Measurements from ENCODE around the gene HIPK2.

HIPK2 gene

DNA sequence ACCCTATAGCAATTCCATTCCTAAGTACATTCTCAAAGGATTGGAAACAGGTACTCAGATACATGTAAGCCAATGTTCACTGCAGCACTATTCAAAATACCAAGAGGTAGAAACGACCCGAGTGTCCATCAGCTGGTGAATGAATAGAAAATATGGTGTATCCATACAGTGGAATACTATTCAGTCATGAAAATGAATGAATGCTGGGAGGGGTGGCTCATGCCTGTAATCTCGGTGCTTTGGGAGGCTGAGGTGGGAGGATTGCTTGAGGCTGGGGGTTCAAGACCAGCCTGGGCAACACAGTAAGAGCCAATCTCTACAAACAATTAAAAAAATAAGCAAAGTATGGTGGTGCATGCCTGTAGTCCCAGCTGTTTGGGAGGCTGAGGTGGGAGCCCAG is 191.5 kb downstream of the HIPK2 start:
- DNase-seq: no peak

DNA sequence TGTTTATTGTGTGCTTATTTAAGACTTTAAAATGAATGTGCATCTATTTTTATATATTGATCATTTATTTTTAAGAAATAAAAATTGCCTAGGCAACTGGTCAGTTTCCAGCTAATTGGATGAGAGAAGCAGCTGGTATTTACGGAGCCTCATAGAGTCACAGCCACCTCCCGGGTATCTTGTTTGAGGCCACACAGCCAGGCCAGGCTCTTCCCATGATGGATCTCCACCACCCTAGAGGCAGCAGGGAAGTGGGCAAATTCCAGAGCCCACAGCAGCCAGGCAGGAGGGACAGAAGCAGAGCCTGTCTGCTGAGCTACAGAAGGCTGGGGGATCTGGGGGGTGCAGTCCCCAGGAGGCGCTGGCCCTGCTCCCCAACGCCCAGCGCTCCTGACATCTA is 192.8 kb downstream of the HIPK2 start:
- DNase-seq: no peak

DNA sequence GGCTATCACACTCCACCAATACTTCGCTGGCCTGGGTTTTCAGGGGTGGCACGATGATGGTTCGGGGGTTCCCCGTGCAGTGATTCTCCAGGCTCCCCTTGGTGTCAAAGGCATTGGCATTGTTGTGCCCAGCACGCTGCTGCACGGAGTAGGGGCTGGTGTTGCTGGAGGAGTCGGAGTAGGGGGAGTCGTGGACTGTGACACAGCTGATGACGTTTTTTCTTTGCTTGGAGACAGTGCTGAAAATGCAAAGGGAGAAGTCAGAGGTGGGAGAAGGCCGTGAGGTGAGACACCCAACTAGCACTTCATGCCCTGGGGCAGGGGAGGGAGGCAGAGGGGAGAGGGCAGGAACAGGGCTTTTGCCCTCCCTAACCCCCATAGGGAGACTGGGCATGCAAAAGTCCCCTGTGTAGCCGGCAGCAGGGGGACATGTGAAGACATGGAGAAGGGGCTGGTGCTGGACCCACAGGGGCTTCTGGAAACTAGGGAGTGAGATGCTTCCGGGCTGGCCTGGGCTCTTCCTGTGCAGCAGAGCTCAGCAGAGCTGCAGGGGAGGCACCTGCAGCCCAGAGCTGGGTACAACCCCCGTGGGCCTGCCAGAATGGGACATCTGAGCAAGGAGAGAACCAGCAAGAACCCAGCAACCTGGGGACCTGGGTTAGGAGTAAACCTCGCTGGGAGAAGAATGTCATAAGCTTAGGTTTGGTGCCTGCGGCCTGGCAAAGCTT is 193.8 kb downstream of the HIPK2 start:
- no peak for DNase-seq

DNA sequence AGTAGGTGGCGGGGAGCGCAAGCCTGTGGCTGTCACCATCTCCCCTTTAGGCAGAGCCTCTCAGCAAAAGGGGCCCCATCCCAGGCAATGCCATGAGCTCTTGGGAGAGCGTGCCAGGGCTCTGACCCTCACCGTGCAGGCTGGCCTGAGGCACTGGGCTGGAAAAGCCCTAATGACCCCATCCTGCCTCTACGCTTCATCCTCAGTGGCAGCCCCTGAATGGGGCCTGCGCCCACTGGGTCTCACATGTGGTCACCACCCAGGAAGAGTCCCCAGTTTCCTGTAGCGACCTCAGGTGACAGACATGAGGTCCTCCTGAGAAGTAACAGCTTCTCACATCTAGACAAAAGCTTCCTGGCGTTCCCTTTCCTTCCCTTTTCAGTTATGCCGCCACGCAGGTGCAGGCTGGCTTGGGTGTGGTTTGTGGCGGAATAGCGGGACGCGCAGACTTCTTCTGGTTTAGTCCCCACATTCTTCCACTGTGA is 195.1 kb downstream of the HIPK2 start:
- DNase-seq: no peak

DNA sequence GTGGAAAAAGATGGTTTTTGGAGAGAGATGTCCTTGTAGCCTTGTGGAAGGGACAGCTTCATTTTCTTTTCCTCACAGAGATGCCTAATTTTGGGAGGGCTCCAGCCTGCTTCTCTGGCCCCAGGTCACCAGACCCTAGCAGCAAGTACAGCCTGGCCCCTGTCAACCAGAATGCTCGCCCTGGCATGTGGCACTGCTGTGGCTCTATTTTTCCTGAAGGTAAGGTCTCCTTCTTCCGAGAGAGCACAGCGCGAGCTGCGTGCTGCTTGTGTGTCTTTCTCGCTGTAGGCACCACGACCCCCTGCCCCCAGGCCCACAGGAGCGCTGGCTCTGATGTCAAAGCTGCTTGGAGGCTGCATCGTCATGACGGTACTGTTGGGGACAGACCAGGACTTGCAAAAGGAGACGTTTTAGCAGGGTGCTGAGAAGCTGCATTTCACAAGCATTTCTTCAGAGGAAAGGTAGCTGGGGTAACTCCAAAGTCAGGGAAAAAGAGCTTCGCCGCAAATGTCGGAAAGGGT is 195.6 kb downstream of the HIPK2 start:
- no peak for DNase-seq

DNA sequence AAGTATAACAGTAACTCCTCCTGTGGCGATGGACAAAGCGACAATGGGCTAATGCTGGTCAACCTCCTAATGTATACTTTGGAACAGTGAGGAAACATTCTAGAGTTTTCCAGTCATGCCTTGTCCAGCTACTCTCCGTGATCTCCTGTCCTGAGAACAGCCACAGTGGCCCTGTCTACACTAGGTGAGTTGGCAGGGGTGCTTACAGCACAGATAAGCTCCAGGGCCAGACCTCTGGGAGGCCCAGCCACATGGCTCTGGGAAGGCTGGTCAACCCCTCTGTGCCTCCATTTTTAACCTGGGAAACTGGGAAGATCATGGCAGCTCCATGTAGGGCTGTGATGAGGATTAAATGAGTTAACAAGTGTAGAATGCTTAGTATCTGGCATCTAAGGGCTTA is 197.4 kb downstream of the HIPK2 start:
- no peak for DNase-seq

DNA sequence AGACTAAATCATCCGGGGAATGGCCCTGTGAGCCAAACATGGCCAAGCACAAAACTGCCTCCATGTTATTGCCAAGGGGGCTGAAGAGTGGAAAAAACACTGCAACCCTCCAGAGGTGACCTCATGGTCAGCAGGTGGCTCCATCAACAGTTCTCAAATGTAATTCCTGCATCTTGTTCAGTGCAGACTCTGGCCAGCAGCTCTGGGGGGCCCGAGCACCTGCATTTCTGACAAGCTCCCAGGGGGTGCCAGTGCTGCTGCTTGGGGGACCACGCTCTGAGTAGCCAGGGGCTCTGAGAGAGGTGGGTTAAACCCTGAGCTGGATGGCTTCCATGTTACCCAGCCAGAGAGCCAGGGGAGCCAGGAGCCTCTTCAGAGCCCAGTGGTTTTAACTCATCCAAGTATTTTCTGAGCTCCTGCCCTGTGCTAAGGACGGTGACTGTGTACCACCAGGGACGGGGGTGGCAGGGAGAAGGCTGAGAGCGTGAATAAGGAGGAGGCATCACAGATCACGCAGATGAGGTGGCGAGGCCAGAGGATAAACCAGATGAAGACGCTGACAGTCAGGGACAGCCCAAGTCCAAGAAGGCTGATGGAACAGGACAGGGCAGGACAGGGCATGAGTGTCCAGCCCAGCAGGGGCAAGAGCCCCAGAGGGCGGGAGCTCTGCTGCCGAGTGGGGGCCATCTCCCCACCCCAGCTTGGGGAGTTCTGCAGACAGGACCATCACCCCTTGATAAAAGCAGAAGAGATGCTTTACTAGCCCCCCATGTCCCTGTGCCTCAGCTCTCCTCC is 201.4 kb downstream of the HIPK2 start:
- DNase-seq: no peak

DNA sequence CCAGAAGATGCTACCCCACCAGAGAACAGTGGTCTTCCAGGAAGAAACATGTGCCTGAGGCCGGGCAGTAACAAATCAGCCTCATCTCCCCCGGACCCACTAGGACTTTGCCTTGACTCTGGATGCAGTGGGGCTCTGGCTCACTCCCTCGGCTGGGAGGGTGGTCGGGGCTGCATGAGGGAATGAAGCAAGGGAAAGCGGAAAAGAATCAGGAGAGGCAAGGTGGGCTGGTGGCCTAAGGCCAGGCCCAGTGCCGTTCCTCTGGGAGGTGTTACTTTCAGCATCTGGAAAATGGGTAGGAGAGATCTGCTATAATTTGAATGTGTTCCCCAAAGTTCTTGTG is 202.5 kb downstream of the HIPK2 start:
- no peak for DNase-seq

DNA sequence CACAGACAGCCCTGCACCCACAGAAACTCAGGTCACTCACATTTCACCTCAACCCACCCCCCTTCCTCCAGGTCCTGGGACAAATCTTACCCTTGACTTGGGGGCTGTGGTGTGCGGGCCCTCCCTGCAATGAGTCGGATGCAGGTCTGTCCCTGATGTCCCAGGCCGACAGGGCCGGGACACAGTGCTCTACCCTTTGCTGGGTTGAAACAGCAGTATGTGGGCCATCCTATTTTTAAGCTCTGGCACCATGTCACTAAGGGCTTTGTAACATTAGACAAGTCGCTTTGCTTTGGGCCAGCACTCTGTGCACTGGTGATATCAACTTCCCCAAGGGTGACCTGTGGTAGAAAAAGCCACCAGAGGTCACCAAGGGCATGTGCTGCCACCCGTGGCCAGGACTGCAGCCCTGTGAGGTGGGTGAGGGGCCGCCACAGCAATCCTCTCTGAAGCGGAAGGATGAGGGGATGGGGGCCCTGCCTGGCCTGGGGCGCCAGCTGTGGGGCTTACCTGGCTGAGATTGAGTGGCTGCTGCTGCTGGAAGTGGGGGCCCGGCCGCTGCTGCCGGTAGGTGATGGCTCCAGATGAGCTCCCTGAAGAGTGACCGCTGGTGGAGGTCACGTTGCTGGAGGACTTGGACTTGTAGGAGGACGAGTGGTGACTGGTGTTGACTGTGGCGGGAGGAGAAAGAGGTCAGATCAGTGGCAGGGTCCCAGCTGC is 203.0 kb downstream of the HIPK2 start:
- DNase-seq: no peak

DNA sequence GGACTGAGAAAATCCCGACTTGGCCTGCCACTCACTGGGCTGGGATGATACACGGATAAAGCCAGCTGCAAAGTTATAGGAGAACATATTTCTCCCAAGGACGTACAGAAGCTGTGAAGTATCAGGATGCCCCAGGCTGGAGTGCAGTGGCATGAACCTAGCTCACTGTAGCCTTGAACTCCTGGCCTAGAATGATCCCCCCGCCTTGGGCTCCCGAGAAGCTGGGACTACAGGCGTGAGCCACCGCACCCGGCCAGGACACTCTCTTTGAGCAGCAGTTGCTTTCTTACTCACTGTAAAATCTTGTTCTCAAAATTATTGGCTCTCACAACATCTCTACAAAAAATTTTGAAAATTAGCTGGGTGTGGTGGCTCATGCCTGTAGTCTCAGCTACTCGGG is 203.9 kb downstream of the HIPK2 start:
- no peak for DNase-seq

DNA sequence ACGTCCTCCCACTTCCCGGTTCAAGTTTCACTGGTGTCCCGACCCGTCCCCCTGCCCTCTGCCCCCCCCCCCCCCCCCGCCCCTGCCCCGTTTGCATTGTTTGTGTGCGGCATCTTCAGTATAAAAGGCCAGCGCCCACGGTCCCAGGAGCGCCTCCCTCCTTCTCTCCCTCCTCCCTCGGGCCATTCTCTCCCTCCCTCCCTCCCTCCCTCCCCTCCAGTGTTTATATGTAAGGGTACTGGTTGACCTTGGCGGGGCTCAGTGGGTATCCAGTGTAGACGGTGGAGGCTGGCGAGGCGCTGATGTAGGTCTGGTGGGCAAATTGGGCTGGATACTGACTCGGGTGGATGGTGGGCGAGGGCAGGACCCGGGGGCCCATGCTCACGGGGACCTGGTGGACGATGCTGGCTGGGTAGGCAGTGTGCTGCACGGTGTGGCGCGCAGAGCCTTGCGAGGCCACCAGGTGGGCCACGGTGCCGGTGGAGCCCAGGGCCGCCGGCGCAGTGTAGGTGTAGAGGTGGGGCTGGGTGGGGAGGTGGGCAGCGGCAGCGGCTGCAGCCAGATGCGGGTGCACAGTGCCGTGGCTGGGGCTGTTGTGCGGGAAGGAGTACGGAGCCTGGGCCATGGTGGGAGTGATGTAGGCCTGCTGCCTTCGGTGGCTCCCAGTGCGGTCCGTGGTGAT is 205.0 kb downstream of the HIPK2 start:
- no peak for DNase-seq

DNA sequence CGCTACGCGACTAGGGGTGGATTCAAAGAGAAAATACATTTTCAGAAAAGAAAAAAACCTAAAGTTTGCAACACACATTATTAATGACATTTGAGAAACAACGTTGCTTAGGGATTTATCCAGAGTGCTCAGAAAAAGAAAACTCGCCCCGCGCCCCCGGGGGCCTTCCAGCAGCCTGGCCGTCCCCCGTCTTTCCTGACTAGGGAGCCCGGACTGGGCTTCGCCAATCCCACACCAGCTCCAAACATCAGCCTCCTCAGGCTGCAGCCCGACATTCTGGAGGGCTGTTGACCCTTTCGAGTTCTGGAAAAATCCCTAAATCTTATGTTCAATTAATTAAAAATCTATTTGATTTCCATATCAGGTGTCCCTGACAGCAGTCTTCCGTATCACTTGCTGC is 205.7 kb downstream of the HIPK2 start:
- no peak for DNase-seq

DNA sequence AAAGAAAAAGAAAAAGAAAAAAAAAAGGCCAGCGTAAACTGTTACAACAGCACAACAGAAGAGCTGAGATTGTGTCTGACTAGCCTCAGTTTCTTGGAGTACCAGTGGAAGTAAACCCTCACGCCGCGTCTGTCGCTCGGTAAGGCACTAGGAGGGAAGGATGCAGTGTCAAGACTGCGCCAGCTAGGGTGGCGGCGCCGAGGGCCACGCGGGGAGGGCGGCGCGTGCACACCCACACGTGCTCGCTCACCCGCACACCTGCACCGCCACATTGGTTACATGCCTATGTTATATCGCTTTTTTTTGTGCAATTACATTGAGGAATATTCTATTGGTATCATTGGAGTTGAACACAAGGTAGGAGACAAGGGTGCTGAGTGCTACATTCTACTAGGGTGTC is 206.1 kb downstream of the HIPK2 start:
- no peak for DNase-seq

DNA sequence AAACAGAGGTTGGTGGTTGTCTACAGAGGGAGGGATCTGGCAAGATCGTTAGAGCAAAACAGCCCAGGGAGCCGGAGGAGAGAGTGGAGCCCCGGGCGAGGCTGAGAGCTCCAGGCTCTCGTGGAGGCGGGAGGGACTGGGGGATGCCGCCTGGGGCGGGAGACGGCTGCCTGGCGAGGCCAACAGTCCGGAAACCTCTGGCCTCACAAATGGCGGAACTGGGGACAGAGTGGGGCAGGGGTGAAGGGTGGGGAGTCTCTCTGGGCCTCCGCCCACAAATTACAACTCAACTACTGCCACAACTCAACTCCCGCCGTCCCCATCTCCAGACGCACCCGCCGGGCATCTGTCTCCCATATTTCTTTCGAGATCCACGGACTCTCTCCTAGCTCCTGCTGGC is 206.6 kb downstream of the HIPK2 start:
- peak in 1 of 14 donors; percentile 10 for DNase-seq

DNA sequence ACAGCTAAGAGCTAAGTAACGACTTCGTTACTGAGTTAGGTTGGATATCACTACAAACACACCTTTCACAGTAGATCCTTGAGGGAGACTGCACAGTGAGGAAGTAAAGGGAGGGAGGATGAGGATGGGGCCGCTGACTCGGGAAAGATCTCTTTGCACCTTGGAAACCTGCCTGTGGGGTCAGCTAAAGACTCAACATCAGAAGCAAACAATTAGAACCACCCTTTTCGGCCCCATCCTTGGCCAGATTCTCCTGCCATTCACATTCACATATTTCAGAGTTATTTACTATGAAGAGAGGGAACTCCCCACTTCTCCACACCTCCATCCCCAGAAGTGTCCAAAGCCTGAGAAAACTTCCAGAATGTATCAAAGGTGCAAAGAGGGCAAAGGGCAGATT is 207.2 kb downstream of the HIPK2 start:
- DNase-seq: no peak

DNA sequence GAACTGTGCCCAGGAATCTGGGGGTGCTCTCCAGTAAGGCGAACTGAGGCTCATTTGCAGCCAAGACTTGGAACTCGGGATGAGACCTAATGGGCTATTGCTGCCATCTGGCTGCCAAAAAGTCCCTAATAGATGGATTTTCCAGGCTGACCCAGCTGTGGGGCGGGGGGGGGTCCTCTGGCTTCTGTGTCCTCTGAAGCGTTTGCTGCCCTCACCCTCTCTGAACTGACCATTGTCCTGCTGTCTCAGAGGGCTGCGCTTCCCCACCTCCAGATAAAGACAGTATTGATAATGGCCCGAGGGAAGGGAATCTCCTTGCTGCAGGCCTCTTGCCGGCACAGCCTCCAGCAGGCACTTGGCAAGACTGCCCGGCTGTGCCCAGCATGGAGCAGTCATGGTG is 207.7 kb downstream of the HIPK2 start:
- peak in 12 of 14 donors; percentile 12 to 82 (median 54) for DNase-seq

DNA sequence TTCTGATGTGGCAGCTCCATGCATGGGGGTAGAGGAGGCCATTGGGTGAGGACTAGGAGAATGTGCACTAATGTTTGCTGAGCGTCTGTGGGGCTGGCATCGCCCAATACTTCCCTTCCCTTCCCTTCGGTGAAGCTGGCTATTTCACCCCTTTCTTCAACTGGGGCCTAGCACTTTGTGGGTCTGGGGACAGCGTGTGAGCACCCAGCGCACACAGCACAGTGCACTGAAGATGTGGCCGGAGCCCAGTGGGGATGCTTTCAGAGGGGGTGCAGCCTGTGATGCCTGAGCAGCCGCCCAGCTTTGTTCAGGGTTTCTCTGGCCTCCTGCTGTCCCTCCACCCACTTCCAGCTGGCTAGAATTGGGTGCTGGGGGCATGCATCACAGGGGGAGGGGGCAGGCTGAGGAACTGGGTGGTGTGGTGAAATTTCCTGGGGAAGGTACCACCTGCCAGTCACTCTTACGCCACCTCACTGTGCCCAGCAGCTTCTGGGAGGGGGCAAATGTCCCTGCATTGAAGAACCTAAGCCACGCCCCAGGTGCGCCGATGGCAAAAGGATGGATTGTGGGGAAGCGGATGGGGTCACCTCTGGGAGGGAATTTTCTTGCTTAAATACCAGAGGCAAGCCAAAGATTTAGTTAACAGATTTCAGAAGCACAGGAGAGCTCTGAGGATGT is 208.8 kb downstream of the HIPK2 start:
- DNase-seq: no peak

DNA sequence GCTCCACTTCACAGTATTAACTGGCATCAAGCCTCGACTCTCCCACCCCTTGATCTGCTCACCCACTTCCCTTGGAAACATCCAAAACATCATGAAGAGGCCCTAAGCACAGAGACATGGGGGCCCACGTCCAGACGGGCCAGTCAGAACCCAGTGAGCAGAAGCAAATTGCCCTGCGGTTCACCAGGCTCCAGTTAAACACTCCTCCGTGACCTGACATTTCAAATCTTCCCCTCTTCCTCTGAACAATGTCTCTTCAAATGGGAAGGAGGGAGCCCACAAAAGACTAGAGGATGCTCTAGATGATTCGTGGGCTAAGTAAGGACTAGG is 209.5 kb downstream of the HIPK2 start:
- DNase-seq: no peak

DNA sequence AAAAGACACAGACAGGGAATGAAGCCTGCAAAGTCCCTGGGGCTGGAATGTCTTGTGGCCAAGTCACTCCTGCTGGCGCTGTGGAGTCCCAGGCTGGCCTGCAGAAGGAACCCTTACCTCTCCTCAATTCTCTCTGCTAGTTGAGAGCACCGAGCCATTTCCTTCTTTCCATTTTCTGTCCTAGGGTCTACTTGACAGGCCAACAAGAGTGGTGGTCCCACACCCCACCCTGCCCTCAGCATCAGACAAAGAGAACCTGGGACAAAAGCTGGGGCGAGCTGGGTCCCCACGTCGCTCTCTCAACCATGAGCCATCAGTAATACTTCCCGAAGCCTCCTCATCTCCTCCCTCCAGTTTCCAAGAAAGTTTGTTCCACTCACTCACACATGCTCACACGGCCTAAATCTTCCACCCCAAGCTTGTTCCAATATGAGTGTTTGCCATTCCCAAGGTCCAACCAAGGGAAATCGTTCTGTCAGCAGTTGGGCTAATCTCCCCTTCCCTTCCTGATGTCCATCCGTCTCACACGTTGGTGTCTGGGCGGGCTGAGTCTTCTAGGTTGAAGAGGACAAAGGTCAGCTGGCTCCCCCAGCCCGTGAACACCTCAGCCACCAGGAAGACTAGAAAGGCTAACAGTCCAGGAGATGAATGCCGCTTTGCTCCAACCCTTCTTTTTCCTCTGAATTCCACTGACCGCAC is 210.0 kb downstream of the HIPK2 start:
- no peak for DNase-seq

DNA sequence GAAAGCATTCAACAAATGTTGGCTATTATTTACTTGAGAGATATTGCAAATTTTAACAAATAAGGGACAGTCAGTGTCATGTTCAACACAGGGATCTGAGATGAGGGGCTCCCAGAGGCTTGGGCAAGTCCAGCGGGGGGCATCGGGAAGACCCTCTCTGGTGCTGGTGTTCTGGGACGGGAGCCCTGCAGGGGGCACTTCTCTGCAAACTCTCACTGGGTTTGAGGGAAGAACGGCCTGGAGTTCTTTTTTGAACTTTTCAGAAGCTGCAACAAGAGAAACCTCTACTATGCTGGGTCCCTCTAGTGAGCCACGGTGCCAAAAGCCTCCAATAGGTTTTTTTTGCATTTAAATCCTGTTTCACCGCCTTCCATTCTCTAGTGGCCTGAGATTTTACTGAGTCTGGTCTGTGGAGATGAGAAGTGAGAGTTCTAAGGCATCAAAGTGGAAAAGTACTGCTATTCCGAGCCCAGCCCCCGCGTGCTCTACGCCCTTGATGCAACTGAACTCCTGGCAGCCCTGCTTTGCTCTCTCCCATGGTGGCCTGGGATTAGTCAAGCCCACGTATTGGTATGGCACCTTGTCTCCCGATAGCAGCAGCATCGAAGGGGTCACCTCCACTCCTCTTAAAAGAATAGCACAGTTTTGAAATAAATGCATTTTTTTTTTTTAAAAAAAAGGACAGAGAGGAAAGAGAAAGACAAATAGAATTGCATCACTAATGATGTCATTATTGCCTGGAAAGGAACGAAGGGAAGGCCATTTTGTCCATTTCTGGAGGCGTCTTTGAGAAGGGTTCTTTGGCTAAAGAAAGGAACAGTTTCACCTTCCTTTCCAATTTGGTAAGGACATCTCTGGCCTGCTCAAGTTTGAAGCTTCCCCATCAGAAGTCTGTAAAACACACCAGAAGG is 210.8 kb downstream of the HIPK2 start:
- no peak for DNase-seq
